Measurements from ENCODE around the gene MAST1. TPM values are rescaled to one million over a fixed set of nuclear protein-coding genes. Genes with fewer than 3 reads are reported as not detected.

The MAST1 gene
- total RNA-seq, 4 donors from 2014 or later = not detected

GRCh38 chr19:12872941-12873890 is 34.9 kb downstream of the MAST1 start:
- Histone ChIP-seq H3K27me3 (peaks cover 0 to 4% (median 0%) of the 10 kb centered on the region in 3 donors), H3K9me3 (no peaks in the 10 kb centered on the region), H3K4me1 (no peaks in the 10 kb centered on the region), H3K27ac (no peak overlapping the region), H3K36me3 (peaks cover 0 to 4% of the 10 kb centered on the region in 2 donors), H3K4me3 (peak overlapping the region in 1 of 4 donors; percentile 38)
- in situ Hi-C loops (cut with MboI; ENCODE audit: low sequenced_read_pairs in 4 of 4) (no loop called here), intact Hi-C loops (cut with DNase I; ENCODE audit: low total_unique reads) (no loop called here)
- ATAC-seq (peak; percentile 65 to 76), DNase-seq (peak in 1 of 2 donors; percentile 76)
- TF ChIP-seq POLR2A (IDR thresholded peaks at IDR 0.05) = no peak
- TF ChIP-seq CTCF (IDR thresholded peaks at IDR 0.05 in 4 of 5, conservative IDR thresholded peaks at IDR 0.05 in 1 of 5) = no peak

- H3K9me3 ChIP-seq = no peaks in the 10 kb centered on the region
- TF ChIP-seq POLR2A (IDR thresholded peaks at IDR 0.05) (no peak), CTCF (IDR thresholded peaks at IDR 0.05 in 4 of 5, conservative IDR thresholded peaks at IDR 0.05 in 1 of 5) (no peak)
- intact Hi-C loops (cut with DNase I; ENCODE audit: low total_unique reads) (no loop called here), in situ Hi-C loops (cut with MboI; ENCODE audit: low sequenced_read_pairs in 4 of 4) (no loop called here)
- ATAC-seq (no peak), DNase-seq (no peak)
- peaks cover 0 to 7% of the 10 kb centered on the region in 2 donors for H3K36me3 ChIP-seq
- H3K4me1 ChIP-seq = no peaks in the 10 kb centered on the region
- H3K27ac ChIP-seq = no peak overlapping the region
- peaks cover 0 to 4% (median 0%) of the 10 kb centered on the region in 3 donors for H3K27me3 ChIP-seq
- no peak overlapping the region for H3K4me3 ChIP-seq
Measured at GRCh38 chr19:12873891-12874745, 35.8 kb downstream of the MAST1 start.

GRCh38 chr19:12875086-12875485 is 36.8 kb downstream of the MAST1 start:
- intact Hi-C loops (cut with DNase I; ENCODE audit: low total_unique reads) (no loop called here), in situ Hi-C loops (cut with MboI; ENCODE audit: low sequenced_read_pairs in 4 of 4) (no loop called here)
- Histone ChIP-seq H3K4me1 (no peaks in the 10 kb centered on the region), H3K9me3 (no peaks in the 10 kb centered on the region), H3K27me3 (peaks cover 0 to 4% (median 0%) of the 10 kb centered on the region in 3 donors), H3K27ac (no peak overlapping the region), H3K4me3 (no peak overlapping the region), H3K36me3 (peaks cover 0 to 7% of the 10 kb centered on the region in 2 donors)
- TF ChIP-seq CTCF (IDR thresholded peaks at IDR 0.05 in 4 of 5, conservative IDR thresholded peaks at IDR 0.05 in 1 of 5) (no peak), POLR2A (IDR thresholded peaks at IDR 0.05) (no peak)
- DNase-seq (no peak), ATAC-seq (no peak)

- Histone ChIP-seq H3K36me3 (peaks cover 0 to 7% of the 10 kb centered on the region in 2 donors), H3K4me3 (peak overlapping the region; percentile 72 to 97 (median 82)), H3K9me3 (no peaks in the 10 kb centered on the region), H3K4me1 (peaks cover 7 to 25% of the 10 kb centered on the region in 2 donors), H3K27ac (peak overlapping the region; percentile 81 to 98 (median 94)), H3K27me3 (peaks cover 8 to 19% (median 12%) of the 10 kb centered on the region in 3 donors)
- ATAC-seq (peak; percentile 25 to 32), DNase-seq (peak in 1 of 2 donors; percentile 37)
- intact Hi-C loops (cut with DNase I; ENCODE audit: low total_unique reads) (loop anchor here (5.0 kb wide), 1 partner anchor 237 kb away; the partner anchor contains the start of genes NACC1 and TRMT1), in situ Hi-C loops (cut with MboI; ENCODE audit: low sequenced_read_pairs in 4 of 4) (loop anchor here in 1 of 4 donors (10.0 kb wide), 1 partner anchor 84 kb away; the partner anchor contains the start of gene DAND5)
- TF ChIP-seq POLR2A (IDR thresholded peaks at IDR 0.05) (no peak), CTCF (IDR thresholded peaks at IDR 0.05 in 4 of 5, conservative IDR thresholded peaks at IDR 0.05 in 1 of 5) (no peak)
Measured at GRCh38 chr19:12880551-12881171, 42.3 kb downstream of the MAST1 start.
